Measurements from ENCODE around the gene RIC8A.

DNA sequence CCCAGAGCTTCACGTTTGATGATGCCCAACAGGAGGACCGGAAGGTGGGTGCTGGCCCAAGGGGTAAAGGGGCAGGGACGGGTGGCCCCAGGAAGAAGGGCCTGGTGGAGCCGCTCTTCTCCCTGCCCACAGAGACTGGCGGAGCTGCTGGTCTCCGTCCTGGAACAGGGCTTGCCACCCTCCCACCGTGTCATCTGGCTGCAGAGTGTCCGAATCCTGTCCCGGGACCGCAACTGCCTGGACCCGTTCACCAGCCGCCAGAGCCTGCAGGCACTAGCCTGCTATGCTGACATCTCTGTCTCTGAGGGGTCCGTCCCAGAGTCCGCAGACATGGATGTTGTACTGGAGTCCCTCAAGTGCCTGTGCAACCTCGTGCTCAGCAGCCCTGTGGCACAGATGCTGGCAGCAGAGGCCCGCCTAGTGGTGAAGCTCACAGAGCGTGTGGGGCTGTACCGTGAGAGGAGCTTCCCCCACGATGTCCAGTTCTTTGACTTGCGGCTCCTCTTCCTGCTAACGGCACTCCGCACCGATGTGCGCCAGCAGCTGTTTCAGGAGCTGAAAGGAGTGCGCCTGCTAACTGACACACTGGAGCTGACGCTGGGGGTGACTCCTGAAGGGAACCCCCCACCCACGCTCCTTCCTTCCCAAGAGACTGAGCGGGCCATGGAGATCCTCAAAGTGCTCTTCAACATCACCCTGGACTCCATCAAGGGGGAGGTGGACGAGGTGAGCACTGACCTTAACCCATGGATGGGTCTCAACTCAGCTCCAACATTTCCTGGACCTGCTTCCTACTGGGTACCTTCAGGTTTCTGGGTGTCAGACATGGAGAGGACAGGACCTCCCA lies 2.0 kb downstream of the RIC8A start:
- TF ChIP-seq, protein P1, sequence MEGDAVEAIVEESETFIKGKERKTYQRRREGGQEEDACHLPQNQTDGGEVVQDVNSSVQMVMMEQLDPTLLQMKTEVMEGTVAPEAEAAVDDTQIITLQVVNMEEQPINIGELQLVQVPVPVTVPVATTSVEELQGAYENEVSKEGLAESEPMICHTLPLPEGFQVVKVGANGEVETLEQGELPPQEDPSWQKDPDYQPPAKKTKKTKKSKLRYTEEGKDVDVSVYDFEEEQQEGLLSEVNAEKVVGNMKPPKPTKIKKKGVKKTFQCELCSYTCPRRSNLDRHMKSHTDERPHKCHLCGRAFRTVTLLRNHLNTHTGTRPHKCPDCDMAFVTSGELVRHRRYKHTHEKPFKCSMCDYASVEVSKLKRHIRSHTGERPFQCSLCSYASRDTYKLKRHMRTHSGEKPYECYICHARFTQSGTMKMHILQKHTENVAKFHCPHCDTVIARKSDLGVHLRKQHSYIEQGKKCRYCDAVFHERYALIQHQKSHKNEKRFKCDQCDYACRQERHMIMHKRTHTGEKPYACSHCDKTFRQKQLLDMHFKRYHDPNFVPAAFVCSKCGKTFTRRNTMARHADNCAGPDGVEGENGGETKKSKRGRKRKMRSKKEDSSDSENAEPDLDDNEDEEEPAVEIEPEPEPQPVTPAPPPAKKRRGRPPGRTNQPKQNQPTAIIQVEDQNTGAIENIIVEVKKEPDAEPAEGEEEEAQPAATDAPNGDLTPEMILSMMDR (IDR thresholded peaks at IDR 0.05; ENCODE audit: poor library complexity, severe bottlenecking) = no peak
- no peak for TF ChIP-seq SMC3 (conservative IDR thresholded peaks at IDR 0.05; ENCODE audit: poor library complexity)
